Measurements from ENCODE around the gene HERPUD2.

HERPUD2 gene

DNA sequence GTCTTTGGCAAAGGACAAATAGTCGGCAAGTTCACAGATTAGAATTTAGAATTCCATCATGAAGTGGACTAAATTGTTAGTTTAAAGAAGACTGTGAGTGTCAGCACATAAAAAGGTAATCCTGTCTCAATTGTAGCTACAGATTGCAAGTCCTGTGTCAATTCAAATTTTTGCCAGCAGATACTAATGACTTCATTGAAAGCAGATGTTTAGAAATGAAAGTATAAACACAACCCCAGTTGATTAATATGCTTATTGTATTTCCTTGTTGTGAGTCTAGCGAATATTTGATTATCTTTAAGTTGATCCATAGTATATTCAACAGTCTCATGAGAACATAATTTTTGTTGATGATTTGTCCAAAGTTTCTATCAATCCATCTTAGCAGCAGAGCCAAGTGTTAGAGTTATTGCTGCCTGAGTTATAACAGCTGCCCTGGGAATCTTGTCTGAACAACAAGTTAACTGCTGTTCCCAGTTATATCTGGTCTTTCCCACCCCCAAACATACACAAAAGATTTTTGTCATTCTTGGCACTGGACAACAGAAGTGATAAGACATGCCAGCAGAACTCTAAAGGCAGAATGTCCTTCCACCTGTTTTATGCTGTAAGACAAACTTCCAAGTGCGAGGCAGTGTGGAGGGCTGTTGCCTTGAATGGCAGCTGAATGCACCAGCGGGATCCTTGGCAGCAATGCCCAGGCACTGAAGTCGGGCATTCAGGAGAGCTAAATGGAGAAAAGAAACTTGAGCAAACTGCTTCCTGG lies 21.3 kb upstream of the HERPUD2 start:
- Histone ChIP-seq H3K27ac (ENCODE audit: low read length) (no peak overlapping the region), H3K9ac (ENCODE audit: low read depth, low read length) (no peak overlapping the region), H3K4me1 (ENCODE audit: insufficient read depth, low read length) (no peaks in the 10 kb centered on the region), H3K27me3 (ENCODE audit: insufficient read depth, low read length, poor library complexity) (no peaks in the 10 kb centered on the region), H3K9me3 (ENCODE audit: insufficient read depth, low read length, severe bottlenecking) (no peaks in the 10 kb centered on the region), H2AFZ (ENCODE audit: low read depth, low read length) (no peak overlapping the region), H3K79me2 (ENCODE audit: insufficient read depth, low read length) (no peaks in the 10 kb centered on the region), H3K4me2 (ENCODE audit: insufficient read depth, low read length) (no peak overlapping the region), H3K4me3 (ENCODE audit: low read depth in 1 of 2, low read length in 2 of 2) (no peak overlapping the region), H3K36me3 (ENCODE audit: insufficient read depth, low read length) (no peaks in the 10 kb centered on the region), H4K20me1 (ENCODE audit: insufficient read depth, low read length) (no peaks in the 10 kb centered on the region)
- ATAC-seq (ENCODE audit: insufficient read depth, low read depth) (no peak), DNase-seq (no peak)
- TF ChIP-seq, protein P1, sequence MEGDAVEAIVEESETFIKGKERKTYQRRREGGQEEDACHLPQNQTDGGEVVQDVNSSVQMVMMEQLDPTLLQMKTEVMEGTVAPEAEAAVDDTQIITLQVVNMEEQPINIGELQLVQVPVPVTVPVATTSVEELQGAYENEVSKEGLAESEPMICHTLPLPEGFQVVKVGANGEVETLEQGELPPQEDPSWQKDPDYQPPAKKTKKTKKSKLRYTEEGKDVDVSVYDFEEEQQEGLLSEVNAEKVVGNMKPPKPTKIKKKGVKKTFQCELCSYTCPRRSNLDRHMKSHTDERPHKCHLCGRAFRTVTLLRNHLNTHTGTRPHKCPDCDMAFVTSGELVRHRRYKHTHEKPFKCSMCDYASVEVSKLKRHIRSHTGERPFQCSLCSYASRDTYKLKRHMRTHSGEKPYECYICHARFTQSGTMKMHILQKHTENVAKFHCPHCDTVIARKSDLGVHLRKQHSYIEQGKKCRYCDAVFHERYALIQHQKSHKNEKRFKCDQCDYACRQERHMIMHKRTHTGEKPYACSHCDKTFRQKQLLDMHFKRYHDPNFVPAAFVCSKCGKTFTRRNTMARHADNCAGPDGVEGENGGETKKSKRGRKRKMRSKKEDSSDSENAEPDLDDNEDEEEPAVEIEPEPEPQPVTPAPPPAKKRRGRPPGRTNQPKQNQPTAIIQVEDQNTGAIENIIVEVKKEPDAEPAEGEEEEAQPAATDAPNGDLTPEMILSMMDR (IDR thresholded peaks at IDR 0.05; ENCODE audit: borderline replicate concordance, extremely low read depth, low read length, poor library complexity, severe bottlenecking) = no peak
- no peak for TF ChIP-seq EZH2 (IDR thresholded peaks at IDR 0.05; ENCODE audit: borderline replicate concordance, low read depth, low read length, severe bottlenecking)

DNA sequence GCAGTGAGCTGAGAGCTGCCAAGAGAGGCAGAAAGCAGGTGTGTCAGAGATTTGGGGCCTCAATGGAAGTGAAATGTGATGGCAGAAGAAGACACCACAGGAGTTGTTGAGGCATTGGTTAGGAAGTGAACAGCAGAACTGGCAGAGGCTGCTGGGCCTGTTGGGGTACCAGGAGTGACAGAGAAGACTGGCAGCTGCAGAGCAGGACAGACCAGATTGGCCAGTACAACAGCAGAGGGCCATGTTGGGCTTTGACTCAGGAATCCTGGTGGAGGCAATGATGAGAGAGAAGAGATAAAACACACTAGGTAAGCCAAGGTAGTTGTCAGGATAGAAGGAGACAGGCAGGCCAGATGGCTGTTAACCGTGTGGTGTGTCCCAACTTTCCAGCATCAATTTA lies 19.9 kb upstream of the HERPUD2 start:
- Histone ChIP-seq H4K20me1 (ENCODE audit: insufficient read depth, low read length) (no peaks in the 10 kb centered on the region), H3K9me3 (ENCODE audit: insufficient read depth, low read length, severe bottlenecking) (no peaks in the 10 kb centered on the region), H3K4me2 (ENCODE audit: insufficient read depth, low read length) (no peak overlapping the region), H3K27me3 (ENCODE audit: insufficient read depth, low read length, poor library complexity) (no peaks in the 10 kb centered on the region), H3K36me3 (ENCODE audit: insufficient read depth, low read length) (no peaks in the 10 kb centered on the region), H3K4me3 (ENCODE audit: low read depth in 1 of 2, low read length in 2 of 2) (no peak overlapping the region), H3K27ac (ENCODE audit: low read length) (no peak overlapping the region), H3K4me1 (ENCODE audit: insufficient read depth, low read length) (peaks cover 3% of the 10 kb centered on the region), H3K79me2 (ENCODE audit: insufficient read depth, low read length) (no peaks in the 10 kb centered on the region), H2AFZ (ENCODE audit: low read depth, low read length) (no peak overlapping the region), H3K9ac (ENCODE audit: low read depth, low read length) (no peak overlapping the region)
- TF ChIP-seq EZH2 (IDR thresholded peaks at IDR 0.05; ENCODE audit: borderline replicate concordance, low read depth, low read length, severe bottlenecking) = no peak
- TF ChIP-seq, protein P1 (IDR thresholded peaks at IDR 0.05; ENCODE audit: borderline replicate concordance, extremely low read depth, low read length, poor library complexity, severe bottlenecking) = no peak
- no peak for DNase-seq
- no peak for ATAC-seq (ENCODE audit: insufficient read depth, low read depth)

DNA sequence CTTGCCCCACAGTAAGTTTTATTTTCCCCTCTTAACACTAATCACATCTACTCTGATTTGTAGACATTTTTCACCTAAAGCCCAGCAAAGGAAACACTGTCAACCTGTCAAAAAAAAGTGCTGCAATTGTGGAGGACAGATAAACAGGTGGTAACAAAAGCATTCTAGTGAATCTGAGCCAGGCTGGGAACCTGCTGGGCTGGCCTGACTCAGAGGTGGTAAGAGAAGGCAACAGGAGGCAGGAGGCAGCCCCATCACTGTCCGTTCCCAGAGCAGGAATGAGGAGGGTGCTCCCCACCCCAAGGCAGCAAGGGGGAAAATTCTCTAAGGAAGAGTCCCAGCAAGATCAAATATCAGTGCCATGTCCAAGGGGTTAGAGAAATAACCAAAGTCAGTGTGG lies 19.5 kb upstream of the HERPUD2 start:
- Histone ChIP-seq H3K4me1 (ENCODE audit: insufficient read depth, low read length) (peaks cover 7% of the 10 kb centered on the region), H3K36me3 (ENCODE audit: insufficient read depth, low read length) (no peaks in the 10 kb centered on the region), H3K4me3 (ENCODE audit: low read depth in 1 of 2, low read length in 2 of 2) (no peak overlapping the region), H3K9ac (ENCODE audit: low read depth, low read length) (no peak overlapping the region), H4K20me1 (ENCODE audit: insufficient read depth, low read length) (no peaks in the 10 kb centered on the region), H3K27ac (ENCODE audit: low read length) (no peak overlapping the region), H3K79me2 (ENCODE audit: insufficient read depth, low read length) (no peaks in the 10 kb centered on the region), H3K27me3 (ENCODE audit: insufficient read depth, low read length, poor library complexity) (no peaks in the 10 kb centered on the region), H3K4me2 (ENCODE audit: insufficient read depth, low read length) (no peak overlapping the region), H2AFZ (ENCODE audit: low read depth, low read length) (no peak overlapping the region), H3K9me3 (ENCODE audit: insufficient read depth, low read length, severe bottlenecking) (no peaks in the 10 kb centered on the region)
- no peak for DNase-seq
- ATAC-seq (ENCODE audit: insufficient read depth, low read depth) = no peak
- no peak for TF ChIP-seq EZH2 (IDR thresholded peaks at IDR 0.05; ENCODE audit: borderline replicate concordance, low read depth, low read length, severe bottlenecking)
- TF ChIP-seq, protein P1 (IDR thresholded peaks at IDR 0.05; ENCODE audit: borderline replicate concordance, extremely low read depth, low read length, poor library complexity, severe bottlenecking) = no peak
